Osteoblast (primary cell): ENCODE data around the gene PSEN2. TPM values are rescaled to one million over a fixed set of nuclear protein-coding genes. Genes with fewer than 3 reads are reported as not detected.

ENCODE experiments used
- DNase-seq: peaks from one replicate; pipeline ENCODE4 v3.0.0; 2011; ENCODE audit warnings: low spot score, mixed read lengths; ENCODE audit not compliant: insufficient read length; ENCODE audit errors: missing footprints
- H2AFZ ChIP-seq: 2 replicates; pipeline ENCODE4 v1.6.0; 2011; ENCODE audit warnings: mild to moderate bottlenecking, low read length
- H3K27ac ChIP-seq: 2 replicates; pipeline ENCODE4 v1.5.1; 2011; ENCODE audit warnings: mild to moderate bottlenecking, low read depth, low read length, moderate library complexity
- H3K27me3 ChIP-seq: 2 replicates; pipeline ENCODE4 v1.6.0; 2012; ENCODE audit warnings: mild to moderate bottlenecking, control low read depth, inconsistent platforms, low read length, moderate library complexity; ENCODE audit not compliant: insufficient read depth
- H3K36me3 ChIP-seq: 2 replicates; pipeline ENCODE4 v1.5.1; 2011; ENCODE audit warnings: mild to moderate bottlenecking, low read length, control low read depth, moderate library complexity; ENCODE audit not compliant: insufficient read depth
- H3K4me1 ChIP-seq: 2 replicates; pipeline ENCODE4 v1.5.1; 2011; ENCODE audit warnings: mild to moderate bottlenecking, low read length, control low read depth, moderate library complexity; ENCODE audit not compliant: insufficient read depth
- H3K4me2 ChIP-seq: 2 replicates; pipeline ENCODE4 v1.6.0; 2011; ENCODE audit warnings: mild to moderate bottlenecking, low read length; ENCODE audit not compliant: insufficient read depth
- H3K4me3 ChIP-seq: fragments of 200-600 bp; sonication (generic); 3 replicates; pipeline ENCODE4 v1.5.1; 2012; ENCODE audit warnings: mild to moderate bottlenecking, low read length, inconsistent platforms; ENCODE audit not compliant: insufficient read depth
- H3K79me2 ChIP-seq: 2 replicates; pipeline ENCODE4 v1.6.0; 2012; ENCODE audit warnings: mild to moderate bottlenecking, low read length, control low read depth, inconsistent platforms; ENCODE audit not compliant: insufficient read depth
- H3K9me3 ChIP-seq: 2 replicates; pipeline ENCODE4 v1.5.1; 2011; ENCODE audit warnings: low read depth, low read length, control low read depth
- H4K20me1 ChIP-seq: 2 replicates; pipeline ENCODE4 v1.6.0; 2012; ENCODE audit warnings: mild to moderate bottlenecking, low read length, control low read depth; ENCODE audit not compliant: insufficient read depth
- total RNA-seq: library from RNA; depleted of rRNA; stranded (reverse); fragments of >200 nt; gene quantifications from 2 replicates; pipeline ENCODE4 v1.2.3, GENCODE V29; 2012
- TF ChIP-seq, protein P1 (sequence below): IDR thresholded peaks from 2 replicates; pipeline ENCODE4 v1.5.1; 2011; ENCODE audit warnings: mild to moderate bottlenecking, low read depth, low read length, moderate library complexity; ENCODE audit errors: extremely low read depth

PSEN2 gene
- total RNA-seq, 1 donor, result 32.9 TPM

GRCh38 chr1:226895644-226896043 lies 25.2 kb downstream of the PSEN2 start:
- no peaks in the 10 kb centered on the region for H3K27me3 ChIP-seq
- no peak for DNase-seq
- no peaks in the 10 kb centered on the region for H4K20me1 ChIP-seq
- TF ChIP-seq, protein P1, sequence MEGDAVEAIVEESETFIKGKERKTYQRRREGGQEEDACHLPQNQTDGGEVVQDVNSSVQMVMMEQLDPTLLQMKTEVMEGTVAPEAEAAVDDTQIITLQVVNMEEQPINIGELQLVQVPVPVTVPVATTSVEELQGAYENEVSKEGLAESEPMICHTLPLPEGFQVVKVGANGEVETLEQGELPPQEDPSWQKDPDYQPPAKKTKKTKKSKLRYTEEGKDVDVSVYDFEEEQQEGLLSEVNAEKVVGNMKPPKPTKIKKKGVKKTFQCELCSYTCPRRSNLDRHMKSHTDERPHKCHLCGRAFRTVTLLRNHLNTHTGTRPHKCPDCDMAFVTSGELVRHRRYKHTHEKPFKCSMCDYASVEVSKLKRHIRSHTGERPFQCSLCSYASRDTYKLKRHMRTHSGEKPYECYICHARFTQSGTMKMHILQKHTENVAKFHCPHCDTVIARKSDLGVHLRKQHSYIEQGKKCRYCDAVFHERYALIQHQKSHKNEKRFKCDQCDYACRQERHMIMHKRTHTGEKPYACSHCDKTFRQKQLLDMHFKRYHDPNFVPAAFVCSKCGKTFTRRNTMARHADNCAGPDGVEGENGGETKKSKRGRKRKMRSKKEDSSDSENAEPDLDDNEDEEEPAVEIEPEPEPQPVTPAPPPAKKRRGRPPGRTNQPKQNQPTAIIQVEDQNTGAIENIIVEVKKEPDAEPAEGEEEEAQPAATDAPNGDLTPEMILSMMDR, result no peak
- no peak overlapping the region for H3K27ac ChIP-seq
- H3K4me2 ChIP-seq, result no peak overlapping the region
- H3K79me2 ChIP-seq, result no peaks in the 10 kb centered on the region
- H3K4me1 ChIP-seq, result no peaks in the 10 kb centered on the region
- H2AFZ ChIP-seq, result no peak overlapping the region
- H3K4me3 ChIP-seq, result no peak overlapping the region
- H3K9me3 ChIP-seq, result no peaks in the 10 kb centered on the region
- no peaks in the 10 kb centered on the region for H3K36me3 ChIP-seq

GRCh38 chr1:226898246-226898645 lies 27.8 kb downstream of the PSEN2 start:
- Histone ChIP-seq H2AFZ (no peak overlapping the region), H3K79me2 (no peaks in the 10 kb centered on the region), H3K27me3 (no peaks in the 10 kb centered on the region), H4K20me1 (no peaks in the 10 kb centered on the region), H3K4me2 (no peak overlapping the region), H3K36me3 (no peaks in the 10 kb centered on the region), H3K27ac (no peak overlapping the region), H3K4me3 (no peak overlapping the region), H3K9me3 (no peaks in the 10 kb centered on the region), H3K4me1 (no peaks in the 10 kb centered on the region)
- TF ChIP-seq, protein P1, result no peak
- DNase-seq, result no peak

DNA sequence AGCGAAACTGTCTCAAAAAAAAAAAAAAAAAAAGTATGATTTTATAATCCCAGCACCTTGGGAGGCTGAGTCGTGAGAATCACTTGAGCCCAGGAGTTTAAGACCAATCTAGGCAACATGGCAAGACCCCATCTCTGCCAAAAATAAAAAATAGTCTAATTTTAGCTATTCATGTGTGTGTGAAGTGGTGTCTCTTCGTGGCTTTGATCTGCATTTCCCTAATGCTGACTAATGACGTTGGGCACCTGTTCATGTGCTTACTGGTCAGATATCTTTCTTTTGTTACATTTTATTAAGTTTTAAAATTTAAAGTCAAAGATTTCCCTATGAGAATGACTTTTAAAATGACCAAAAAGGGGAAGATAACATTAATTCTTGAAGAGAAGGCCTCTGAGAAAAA lies 31.0 kb downstream of the PSEN2 start:
- H3K9me3 ChIP-seq, result no peaks in the 10 kb centered on the region
- no peak overlapping the region for H3K27ac ChIP-seq
- no peak overlapping the region for H3K4me2 ChIP-seq
- no peaks in the 10 kb centered on the region for H3K36me3 ChIP-seq
- TF ChIP-seq, protein P1, result no peak
- H3K4me1 ChIP-seq, result peaks cover 8% of the 10 kb centered on the region
- H3K79me2 ChIP-seq, result no peaks in the 10 kb centered on the region
- H3K4me3 ChIP-seq, result no peak overlapping the region
- H2AFZ ChIP-seq, result no peak overlapping the region
- no peaks in the 10 kb centered on the region for H4K20me1 ChIP-seq
- DNase-seq, result no peak
- no peaks in the 10 kb centered on the region for H3K27me3 ChIP-seq

DNA sequence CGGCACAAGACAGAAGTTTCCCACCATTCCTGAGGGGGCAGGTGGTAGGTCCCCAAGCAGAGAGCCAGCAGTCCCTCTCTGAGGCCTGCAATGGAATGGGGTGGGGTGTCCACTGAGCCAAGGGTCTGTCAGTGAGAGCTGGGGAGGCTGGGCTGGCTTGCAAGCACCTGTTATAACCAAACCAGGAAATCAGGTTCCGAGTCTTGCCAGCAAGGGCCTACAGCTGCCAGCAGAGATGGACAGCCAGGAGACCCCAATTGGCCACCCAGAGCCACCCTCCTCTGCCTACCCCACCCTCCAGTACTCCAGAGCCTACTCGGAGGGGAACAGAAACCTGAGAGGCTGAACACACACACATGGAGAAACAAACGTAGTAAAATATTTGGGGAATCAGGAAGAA lies 32.2 kb downstream of the PSEN2 start:
- no peaks in the 10 kb centered on the region for H3K27me3 ChIP-seq
- no peaks in the 10 kb centered on the region for H3K9me3 ChIP-seq
- H3K27ac ChIP-seq, result no peak overlapping the region
- H3K4me2 ChIP-seq, result no peak overlapping the region
- DNase-seq, result no peak
- H3K79me2 ChIP-seq, result no peaks in the 10 kb centered on the region
- peaks cover 8% of the 10 kb centered on the region for H3K4me1 ChIP-seq
- H4K20me1 ChIP-seq, result no peaks in the 10 kb centered on the region
- H3K4me3 ChIP-seq, result no peak overlapping the region
- TF ChIP-seq, protein P1, result no peak
- no peaks in the 10 kb centered on the region for H3K36me3 ChIP-seq
- no peak overlapping the region for H2AFZ ChIP-seq
